Hematopoietic multipotent progenitor cell treated with erythropoietin and hydrocortisone succinate and interleukin-3 and kit ligand, for 4 days (in vitro differentiated cells): ENCODE results near the gene DDX3X.
"Not testable (repeated sequence)": the region's sequence is repeated elsewhere in the genome, so short reads cannot be mapped to it uniquely, and the experiment has no call there.

Experiments used
- DNase-seq: peaks from one replicate; pipeline ENCODE4 v3.0.0-alpha.2; 2015

The DDX3X gene

DNA sequence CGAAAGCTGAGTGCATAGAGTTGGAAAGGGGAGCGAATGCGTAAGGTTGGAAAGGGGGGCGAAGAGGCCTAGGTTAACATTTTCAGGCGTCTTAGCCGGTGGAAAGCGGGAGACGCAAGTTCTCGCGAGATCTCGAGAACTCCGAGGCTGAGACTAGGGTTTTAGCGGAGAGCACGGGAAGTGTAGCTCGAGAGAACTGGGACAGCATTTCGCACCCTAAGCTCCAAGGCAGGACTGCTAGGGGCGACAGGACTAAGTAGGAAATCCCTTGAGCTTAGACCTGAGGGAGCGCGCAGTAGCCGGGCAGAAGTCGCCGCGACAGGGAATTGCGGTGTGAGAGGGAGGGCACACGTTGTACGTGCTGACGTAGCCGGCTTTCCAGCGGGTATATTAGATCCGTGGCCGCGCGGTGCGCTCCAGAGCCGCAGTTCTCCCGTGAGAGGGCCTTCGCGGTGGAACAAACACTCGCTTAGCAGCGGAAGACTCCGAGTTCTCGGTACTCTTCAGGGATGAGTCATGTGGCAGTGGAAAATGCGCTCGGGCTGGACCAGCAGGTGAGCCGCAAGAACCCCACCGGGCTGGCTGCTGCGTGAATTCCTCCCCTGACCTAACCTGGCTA, at the start of gene DDX3X:
Gene DDX3X (plus strand): TSS at position 419 of the 619 bp plus-strand sequence. CDS start 91 bp downstream, at position 510.
- DNase-seq = peak; percentile 91

DNA sequence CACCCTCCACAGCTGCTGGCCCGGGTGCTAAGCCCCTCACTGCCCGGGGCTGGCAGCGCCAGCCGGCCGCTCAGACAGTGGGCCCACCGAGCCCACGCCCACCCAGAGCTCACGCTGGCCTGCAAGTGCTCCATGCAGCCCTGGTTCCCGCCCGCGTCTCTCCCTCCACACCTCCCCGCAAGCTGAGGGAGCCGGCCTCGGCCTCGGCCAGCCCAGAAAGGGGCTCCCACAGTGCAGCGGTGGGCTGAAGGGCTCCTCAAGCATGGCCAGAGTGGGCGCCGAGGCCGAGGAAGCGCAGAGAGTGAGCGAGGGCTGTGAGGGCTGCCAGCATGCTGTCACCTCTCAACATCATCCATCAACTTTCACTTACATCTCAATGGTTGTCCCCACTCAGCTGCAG, 48.0 kb upstream of the DDX3X start:
- not testable (repeated sequence) for DNase-seq

DNA sequence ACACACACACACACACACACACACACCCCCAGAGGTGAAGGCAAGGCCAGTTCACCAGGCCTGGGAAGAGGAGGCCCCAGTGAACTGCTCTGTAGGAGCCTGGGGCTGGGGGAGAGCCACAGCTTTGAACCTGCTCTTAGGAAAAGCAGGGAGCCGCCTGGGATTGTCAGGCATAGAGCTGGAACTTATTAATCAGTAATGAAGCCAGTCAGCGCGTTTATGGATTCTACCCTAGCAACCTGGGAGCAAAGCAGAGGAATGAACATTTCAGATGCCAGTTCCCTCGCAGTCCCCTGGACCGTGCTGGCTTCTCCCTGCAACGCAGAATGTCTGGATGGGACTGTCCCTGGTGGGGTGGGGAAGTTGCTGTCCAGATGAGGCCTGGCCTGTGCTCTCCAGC, 45.3 kb upstream of the DDX3X start:
- no peak for DNase-seq

DNA sequence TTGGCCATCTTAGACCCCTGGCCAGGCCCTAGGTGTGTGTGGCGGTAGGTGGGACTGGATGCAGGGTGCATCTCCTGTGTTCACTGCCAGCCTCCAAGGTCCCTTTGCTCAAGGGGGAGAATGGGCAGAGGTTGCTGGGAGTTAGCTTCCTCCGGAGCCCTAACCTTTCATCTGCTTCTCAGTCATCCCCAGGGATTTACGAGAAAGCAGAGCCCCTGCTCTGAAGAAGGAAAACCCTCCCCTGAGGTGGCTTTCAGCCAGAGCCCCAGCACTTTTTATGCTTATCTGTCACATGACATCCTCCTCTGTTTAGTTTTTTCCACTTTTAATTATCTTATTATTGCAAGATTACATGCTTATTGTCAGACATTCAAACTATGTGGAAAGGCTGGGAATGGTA, 44.9 kb upstream of the DDX3X start:
- DNase-seq = no peak

DNA sequence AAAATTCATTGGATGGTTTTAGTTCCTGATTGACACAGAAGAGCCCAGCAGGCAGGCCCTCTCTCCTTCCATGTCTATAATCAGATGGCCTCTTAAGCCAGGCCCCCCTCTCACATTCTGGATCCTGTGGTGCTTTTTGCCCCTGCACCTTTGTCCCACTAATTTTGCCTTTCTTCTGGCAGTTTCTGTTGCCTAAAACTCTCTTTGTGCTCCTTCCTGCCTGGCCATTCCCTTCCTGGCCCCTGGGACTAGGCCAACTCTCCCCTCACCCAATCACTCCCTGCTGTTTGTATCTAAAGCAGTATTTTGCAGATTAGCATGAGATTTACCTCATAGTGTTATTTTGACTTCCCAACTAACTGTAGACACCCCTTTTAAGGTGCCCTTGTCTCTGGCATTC, 42.7 kb upstream of the DDX3X start:
- no peak for DNase-seq

DNA sequence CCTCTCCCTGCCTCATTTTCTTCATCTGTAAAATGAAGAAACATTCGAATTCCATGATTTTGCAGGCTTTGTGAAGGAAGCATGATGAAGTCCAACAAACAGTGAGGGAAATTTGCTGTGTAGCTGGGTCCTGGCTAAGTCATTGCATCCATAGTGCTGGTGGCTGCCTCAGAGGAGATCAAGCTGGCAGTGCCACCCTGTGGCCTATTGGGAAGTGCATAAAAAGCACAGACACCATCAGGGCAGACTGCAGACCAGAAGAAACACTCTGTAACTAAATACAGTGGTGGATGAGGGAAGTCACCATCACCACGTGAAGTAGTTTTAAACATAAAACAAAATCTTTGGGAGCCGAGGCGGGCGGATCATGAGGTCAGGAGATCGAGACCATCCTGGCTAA, 40.7 kb upstream of the DDX3X start:
- peak; percentile 70 for DNase-seq

DNA sequence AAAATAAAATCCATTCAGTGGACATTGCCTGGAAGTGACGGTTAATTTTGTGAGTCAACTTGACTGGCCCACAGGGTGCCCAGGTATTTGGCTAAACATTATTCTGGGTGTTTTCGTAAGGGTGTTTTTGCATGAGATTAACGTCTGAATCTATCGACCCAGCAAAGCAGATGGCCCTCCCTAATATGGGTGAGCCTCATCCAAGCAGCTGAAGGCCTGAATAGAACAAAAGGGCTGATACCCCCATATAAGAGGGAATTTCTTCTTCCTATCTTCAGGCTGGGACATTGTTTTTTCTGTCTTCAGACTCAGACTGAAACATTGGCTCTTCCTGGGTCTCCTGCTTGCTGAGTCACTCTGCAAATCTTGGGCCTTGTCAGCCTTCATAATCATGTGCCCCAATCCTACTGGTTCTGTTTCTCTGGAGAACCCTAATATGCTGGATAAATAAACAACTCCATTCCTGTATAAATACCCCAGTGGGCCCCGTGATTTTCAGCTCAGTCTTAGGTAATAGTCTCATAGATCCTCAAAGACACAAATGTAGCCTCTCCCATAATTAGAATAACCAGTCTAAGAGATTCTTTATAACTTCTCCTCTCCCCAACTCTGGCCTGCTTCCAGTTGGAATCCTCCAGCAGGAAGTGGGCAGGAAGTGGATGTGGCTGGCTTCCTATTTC, 33.1 kb upstream of the DDX3X start:
- no peak for DNase-seq

DNA sequence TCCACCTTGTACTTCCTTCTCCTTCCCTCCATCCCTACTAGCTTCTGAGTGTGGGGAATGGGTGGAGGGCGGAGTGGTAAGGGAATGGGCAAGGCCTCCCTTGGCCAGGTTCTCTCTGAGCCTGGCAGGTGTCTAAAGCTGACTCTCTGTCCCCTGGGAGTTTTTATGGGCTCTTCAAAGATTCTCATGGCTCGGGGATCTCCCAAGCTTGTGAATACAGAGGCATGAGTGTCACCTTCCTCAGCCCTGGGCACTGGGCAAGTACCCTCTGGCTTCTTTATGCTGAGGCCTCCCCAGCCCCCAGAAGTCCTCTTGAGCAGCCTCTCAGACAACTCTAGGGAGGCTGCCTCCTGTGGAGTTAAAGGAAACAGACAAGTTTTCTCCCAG, 32.5 kb upstream of the DDX3X start:
- DNase-seq = no peak

DNA sequence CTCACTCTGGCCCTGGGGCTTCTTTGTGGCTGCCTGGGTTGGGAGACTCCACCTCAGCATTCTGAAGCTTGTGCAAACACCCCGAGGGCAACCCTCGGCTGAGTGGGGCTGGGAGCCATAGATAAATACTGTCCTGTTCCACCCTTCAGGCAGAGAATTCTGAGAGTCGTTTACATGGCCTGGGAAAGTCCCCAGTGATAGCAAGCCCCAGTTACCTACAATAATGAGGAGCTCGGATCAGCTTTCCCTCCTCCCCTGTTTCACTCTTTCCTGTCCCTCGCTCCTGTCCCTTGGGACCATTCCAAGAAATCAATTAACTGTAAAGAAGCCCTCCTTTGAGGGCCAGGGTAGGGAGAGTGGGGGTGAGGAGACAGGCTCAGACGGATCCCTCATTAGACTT, 31.6 kb upstream of the DDX3X start:
- no peak for DNase-seq

DNA sequence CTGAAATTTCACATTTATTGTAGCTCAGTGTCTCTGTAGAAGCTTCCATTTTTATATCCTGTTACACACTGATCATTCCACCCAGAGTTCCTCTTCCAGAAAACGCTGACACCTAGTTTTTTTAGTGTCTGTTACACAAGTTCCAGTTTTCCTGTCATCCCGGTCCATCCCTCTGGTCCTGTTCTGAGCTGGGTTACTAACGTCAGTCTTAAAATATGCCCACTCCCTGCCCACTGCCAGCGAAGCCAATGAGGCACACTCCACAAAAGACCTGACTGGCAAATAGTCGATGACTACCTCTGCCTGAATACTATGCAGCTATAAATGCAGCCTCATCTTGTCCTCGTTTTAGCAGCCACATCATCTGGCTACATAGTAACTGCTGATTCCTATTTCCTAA, 30.9 kb upstream of the DDX3X start:
- DNase-seq = no peak

DNA sequence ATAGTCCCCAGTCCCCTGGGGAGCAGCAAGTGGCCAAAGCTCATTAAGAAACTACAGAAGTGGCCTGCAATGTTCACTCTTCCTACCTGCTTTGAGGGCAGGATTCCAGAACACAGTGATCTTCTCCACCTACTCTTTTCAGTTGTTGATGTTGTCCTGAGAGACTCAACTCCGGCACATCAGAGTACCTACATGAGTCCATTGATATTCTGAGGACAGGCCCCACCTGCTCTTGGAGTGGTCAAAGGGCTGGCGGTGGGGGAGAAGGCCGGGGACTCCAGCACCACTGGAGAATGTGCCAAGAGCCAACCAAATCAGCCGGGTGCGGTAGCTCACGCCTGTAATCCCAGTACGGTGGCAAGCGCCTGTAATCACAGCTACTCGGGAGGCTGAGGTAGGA, 29.8 kb upstream of the DDX3X start:
- DNase-seq = no peak

DNA sequence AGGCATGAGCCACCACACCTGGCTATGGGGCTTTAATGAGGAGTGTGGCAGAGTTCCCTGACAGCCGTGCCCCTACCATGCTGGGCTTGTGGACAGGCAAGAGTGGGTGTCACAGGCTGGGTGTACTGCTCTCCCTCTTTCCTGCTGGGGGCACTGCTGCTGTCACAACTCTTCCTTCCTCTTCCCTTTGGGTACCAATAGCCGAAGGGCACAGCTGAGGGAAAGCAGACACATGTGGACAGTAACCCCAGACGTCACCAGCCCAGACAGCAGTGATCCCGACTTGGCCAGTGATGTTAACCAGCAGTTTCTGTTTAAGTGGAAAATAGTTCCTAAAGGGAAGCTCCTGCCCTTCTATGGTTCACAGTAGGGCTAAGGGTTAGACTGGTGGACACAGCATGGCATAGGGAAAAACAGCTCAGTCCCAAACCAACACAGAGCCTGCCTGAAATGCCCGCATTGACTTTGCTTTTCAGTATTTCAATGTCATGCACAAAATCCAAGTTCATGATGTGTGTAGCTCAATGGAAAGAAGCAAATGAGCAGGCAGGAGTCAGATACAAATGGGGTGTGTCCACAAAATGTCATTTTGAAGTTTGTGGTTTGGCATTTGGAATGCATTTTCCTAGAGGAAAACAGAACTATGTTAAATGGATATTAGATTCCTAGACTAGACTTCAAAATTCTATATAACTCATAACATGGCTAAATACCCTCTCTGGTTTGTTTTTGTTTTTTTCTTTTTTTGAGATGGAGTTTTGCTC, 24.9 kb upstream of the DDX3X start:
- DNase-seq = peak; percentile 39

DNA sequence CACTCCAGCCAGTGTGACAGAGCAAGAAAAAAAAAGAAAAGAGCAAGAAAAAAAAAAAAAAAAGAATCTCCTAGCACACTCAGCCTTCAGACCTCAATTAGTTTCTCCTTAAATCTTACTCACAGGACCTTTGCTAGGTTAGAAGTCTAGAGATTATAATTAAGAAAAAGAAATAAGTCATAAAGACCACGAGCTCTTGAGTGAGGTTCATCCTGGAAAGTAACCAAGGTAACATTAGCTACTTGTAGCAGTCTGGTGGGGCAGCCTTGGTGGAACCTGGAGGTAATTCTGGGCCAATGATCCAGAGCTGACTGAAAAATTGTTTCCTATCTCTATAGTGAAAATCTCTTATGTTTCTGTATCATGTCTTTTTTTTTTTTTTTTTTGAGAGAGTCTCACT, 21.2 kb upstream of the DDX3X start:
- DNase-seq = no peak

DNA sequence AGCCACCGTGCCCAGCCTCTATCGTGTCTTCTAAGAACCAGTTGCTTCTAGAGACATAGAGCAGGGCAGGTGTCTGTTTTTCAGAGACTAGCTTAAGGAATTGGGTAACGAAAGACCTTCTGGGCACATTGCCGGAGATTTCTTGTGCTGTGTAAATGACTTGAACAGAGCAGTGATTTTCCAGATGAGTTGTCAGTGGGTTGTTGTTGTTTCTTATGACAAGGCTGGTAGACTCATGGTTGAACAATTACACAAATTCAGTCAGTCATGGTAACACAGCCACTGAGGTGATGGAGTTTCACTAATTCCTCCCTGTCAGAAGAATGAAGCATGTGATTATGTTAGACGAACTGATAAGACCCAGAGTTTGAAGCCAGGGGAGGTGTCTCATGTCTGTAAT, 20.5 kb upstream of the DDX3X start:
- DNase-seq = no peak

DNA sequence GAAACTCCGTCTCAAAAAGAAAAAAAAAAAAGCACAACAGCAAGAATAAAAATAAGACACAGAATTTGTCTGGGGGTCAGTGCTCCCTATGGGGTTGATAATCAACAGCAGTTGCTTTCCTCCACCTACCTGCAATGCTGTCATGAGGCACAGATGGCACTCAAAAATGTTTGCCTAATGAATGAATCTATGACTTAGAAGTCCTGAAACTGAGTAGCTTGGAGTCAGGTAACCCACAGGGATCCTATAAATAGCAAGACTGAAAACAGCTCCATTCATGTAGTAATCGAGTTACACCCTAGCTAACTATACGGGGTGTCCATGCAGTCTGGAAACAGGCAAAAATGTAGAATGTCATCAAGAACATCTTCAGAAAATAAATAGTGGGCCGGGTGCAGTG, 19.8 kb upstream of the DDX3X start:
- DNase-seq = no peak

DNA sequence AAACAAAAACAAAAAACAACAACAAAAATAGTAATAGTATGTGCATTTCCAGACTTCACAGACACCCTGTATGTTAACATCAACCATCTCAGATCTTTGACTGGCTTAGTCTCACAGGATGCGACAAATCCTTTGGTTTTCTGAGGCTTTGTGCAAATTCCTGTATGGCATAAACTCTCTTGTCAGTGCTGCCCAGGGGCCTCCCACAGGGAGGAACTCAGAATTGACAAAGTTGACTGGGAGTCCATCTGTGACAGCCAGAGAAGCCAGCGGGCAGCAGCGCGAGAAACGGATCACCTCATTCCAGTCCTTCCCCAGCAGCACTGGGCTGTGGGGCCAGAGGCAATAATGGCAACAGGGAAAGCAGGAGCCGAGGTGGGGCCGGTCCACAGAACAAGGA, 19.1 kb upstream of the DDX3X start:
- DNase-seq = no peak

DNA sequence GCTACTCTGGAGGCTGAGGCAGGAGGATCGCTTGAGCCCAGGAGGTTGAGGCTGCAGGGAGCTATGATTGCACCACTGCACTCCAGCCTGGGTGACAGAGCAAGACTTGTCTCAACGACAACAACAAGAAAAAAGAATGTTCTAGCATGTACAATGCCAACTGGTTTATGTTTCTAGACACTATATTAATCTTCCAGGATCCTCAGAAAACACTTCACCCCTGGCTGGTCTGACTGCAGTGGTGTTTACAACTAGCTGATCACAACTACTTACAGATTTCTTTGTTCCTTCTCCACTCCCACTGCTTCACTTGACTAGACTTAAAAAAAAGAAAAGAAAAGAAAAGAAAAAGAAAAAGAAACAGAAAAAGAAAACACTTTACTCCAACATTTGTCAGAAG, 17.7 kb upstream of the DDX3X start:
- not testable (repeated sequence) for DNase-seq

DNA sequence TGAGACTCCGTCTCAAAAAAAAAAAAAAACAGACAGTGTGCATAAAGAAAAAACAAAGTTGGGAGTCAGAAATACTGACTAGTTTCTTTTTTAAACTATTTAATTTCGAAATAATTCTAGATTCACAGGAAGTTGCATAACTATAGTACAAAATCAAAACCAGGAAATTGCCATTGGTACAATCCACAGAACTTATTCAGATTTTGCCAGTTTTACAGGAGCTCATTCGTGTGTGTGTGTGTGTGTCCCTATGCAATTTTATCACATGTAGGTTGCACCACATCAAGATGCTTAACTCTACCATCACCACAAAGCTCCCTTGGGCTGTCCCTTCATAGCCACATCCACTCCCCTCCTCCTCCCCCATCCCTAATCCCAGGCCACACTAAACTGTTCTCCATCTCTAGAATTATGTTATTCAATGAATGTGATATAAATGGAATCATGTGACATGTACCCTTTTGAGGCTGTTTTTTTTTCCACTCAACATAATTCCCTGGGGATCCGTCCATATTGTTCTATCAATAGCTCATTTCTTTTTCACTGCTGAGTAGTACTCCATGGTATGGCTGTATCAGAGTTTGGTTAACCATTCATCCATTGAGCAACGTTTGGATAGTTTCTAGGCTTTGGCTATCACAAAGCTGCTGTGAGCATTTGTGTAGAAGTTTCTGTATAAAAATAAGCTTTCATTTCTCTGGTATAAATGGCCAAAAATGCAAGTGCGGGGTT, 16.3 kb upstream of the DDX3X start:
- DNase-seq = peak; percentile 38

DNA sequence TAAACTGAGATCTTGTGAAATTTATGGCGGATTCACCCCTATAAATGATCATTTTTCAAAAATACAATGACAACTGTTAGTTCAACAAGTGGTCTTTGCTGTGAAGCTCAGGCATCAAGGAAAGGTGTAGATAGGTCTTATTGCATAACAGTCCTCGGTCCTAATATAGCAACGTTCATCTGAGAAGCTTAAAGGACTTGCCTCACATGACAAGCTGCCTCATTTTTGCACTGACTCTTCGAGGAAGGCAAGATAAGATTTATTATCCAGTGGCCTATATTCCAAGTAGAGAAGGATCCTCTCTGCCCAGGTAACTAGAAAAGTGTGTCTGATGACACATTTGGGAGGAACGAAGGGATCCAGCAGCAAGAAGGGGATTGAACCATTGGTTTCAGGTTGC, 13.6 kb upstream of the DDX3X start:
- DNase-seq = no peak

DNA sequence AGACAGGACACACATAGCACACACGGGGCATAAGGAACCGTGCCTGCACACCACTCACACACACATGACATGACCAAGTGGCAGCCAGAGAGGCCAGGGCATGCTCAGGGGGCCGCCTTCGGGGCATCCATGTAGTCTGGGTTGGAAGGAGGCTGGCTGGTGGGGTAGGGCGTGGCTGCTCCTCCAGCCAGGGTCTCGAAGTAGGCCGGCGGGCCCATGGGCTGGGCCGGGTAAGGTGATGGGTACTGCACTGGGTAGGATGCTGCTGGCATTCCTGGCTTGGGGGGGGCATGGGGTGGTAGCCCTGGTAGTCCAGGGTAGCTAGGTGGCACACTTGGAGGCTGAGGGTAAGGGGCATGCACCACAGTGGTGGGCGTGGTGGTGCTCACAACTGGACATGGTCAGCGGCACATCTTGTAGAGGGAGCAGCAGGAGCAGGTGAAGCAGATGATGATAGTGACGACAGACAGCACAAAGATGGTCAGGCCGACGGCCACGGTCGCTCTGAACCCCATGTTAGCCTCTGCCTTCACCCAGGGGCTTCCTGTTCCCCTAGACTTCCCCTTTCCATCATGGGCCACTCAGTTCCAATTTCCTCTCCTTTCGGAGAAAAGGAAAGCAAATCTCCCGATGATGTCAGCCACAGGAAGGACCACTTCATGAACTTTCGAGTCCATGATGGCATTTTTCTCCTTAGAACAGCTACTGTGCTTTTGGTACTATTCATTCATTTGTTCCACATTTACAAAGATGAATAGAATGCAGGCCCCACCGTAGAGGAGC, 10.9 kb upstream of the DDX3X start:
- DNase-seq = no peak

DNA sequence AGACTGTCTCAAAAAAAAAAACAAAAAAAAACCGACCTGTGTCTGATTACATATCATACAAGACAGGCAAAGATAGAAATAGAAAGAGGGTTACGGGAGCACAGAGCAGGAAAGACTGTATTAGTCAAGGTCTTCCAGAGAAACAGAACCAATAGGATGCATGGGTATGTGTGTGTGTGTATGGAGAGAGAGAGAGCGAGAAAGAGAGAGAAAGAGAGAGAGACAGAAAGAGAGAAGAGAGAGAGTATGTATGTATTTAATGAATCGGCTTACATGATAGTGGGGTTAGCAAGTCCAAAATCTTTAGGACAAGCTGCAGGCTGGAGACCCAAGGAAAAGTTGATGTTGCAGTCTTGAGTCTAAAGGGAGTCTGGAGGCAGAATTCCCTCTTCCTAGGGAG, 7.5 kb upstream of the DDX3X start:
- no peak for DNase-seq

DNA sequence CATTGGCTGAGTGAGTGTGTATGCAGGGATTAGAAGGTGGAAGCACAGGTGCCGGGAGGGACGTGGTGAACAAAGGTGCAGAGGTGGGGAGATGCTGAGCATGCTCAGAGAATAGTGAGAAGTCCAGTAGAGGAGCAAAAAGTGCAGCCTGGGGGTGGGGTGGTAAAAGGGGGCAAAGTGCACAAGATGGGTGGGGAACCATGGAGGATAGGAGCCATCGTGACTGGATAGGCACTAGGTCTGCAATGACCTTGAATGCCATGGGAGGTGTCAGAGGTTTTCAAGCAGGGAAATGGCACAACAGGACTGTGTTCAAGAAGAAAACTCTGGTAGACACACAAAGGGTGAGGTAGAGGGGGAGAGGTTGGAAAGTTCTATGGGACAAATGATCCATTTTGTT, 6.6 kb upstream of the DDX3X start:
- DNase-seq = no peak

DNA sequence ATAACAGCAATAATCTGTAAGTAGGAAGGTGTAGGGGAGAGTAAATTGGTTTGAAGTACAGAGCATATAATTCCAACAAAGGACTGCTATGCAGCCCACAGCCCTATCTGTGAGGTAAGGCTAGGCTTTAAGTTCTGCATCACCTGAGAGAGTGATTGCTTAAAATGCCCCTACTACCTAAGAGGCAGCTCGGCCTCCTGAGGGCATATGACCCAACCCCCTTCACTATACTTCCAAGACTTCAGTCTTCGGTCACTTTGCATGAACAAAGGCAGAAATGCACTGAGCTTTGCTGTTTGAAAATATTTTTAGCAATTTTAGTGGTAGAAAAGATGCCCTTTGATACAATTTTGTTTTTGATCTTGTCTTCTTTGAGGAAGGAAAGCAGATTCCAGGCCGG, 4.9 kb upstream of the DDX3X start:
- DNase-seq = no peak
